ENCODE measurements around the gene PDCL3. TPM values are rescaled to one million over a fixed set of nuclear protein-coding genes. Genes with fewer than 3 reads are reported as not detected.

PDCL3 gene
- 10 to 100 TPM in 2 of 4 donors, 1 to 10 TPM in 2; 6.6 to 13.3 (median 10.7) TPM for total RNA-seq

DNA sequence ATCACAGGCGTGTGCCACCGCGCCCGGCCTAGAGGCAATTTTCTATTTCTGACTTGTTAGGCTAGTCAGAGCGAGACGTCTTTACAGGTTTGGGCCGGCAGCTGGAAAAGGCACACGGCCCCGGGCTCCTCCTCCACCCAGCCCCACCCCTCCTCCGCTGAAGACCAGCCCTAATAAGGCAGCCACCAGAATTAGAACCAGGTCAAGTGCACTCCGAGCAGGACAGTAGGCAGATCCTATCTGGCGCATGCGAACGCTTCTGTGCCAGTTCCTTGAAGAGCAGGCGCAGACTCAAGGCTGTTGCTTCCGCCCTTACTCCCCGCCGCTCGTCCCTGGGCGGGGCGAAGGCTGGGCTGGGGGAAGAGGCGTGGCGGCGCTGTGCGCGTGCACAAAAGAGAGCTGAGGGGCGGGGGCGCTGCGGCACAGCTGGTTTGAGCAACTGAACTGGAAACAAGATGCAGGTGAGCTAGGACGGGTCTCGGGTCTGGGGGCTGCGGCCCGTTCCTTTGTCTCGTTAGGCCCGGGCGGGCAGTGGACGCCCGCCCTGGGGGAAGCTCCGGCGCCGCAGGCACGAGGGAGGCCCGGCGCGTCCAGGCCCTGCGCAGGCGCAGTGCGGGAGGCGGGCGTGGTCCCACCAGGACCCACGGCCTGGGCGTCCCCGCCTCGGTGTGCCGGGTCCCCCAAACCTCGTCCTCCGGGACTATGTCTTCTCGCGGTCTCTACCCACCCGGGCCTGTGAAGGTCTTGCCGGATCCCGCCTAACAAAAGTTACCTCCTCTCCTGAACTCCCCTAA lies at the start of gene PDCL3:
PDCL3 (plus strand) TSS at position 381 of the 794 bp plus-strand sequence; CDS start at position 456, 75 bp downstream.
- peak within 1 kb of the TSS; percentile 43 to 63 (median 47) for H3K4me3 ChIP-seq (replicated peaks in 1 of 3)
- WGBS, 2 donors, result 0% methylated on average over 17 to 38 of the region's 62 CpGs
- intact Hi-C loops (cut with DNase I), result no loop called here
- peaks cover 11 to 21% of the 10 kb centered on the region in 2 donors for H3K4me1 ChIP-seq
- TF ChIP-seq POLR2A (IDR thresholded peaks at IDR 0.05), result peak in 1 of 2 donors; percentile 82
- TF ChIP-seq, protein P1, sequence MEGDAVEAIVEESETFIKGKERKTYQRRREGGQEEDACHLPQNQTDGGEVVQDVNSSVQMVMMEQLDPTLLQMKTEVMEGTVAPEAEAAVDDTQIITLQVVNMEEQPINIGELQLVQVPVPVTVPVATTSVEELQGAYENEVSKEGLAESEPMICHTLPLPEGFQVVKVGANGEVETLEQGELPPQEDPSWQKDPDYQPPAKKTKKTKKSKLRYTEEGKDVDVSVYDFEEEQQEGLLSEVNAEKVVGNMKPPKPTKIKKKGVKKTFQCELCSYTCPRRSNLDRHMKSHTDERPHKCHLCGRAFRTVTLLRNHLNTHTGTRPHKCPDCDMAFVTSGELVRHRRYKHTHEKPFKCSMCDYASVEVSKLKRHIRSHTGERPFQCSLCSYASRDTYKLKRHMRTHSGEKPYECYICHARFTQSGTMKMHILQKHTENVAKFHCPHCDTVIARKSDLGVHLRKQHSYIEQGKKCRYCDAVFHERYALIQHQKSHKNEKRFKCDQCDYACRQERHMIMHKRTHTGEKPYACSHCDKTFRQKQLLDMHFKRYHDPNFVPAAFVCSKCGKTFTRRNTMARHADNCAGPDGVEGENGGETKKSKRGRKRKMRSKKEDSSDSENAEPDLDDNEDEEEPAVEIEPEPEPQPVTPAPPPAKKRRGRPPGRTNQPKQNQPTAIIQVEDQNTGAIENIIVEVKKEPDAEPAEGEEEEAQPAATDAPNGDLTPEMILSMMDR (IDR thresholded peaks at IDR 0.05), result peak in 1 of 6 experiments; percentile 4
- peak; percentile 98 to 99 for DNase-seq
- H3K36me3 ChIP-seq, result no peaks in the 10 kb centered on the region
- H3K9me3 ChIP-seq, result no peaks in the 10 kb centered on the region
- no peaks in the 10 kb centered on the region for H3K27me3 ChIP-seq
- H3K27ac ChIP-seq, result peak within 1 kb of the TSS; percentile 92 to 98 (median 96)

DNA sequence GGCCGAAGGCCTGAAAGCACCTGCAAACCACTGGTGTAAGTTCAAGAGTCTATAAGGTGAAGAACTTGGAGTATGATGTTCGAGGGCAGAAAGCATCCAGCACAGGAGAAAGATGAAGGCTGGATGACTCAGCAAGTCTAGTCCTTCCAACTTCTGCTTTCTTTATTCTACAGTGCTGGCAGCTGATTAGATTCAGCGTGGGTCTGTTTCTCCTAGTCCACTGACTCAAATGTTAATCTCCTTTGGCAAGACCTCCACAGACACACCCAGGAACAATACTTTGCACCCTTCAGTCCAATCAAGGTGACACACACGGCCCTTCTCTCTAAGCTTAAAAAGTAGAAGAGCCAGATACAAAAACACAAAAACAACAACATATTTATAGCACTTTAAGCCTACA lies 49.1 kb upstream of the PDCL3 start:
- H3K27ac ChIP-seq, result no peak overlapping the region
- H3K27me3 ChIP-seq, result no peaks in the 10 kb centered on the region
- intact Hi-C loops (cut with DNase I), result no loop called here
- WGBS, 2 donors, result 65 to 82% methylated on average over 4 of the region's 4 CpGs
- no peaks in the 10 kb centered on the region for H3K9me3 ChIP-seq
- no peaks in the 10 kb centered on the region for H3K4me1 ChIP-seq
- no peak for DNase-seq
- TF ChIP-seq, protein P1 (IDR thresholded peaks at IDR 0.05), result no peak
- no peak for TF ChIP-seq POLR2A (IDR thresholded peaks at IDR 0.05)
- H3K36me3 ChIP-seq, result no peaks in the 10 kb centered on the region
- H3K4me3 ChIP-seq (replicated peaks in 1 of 3), result no peak overlapping the region

DNA sequence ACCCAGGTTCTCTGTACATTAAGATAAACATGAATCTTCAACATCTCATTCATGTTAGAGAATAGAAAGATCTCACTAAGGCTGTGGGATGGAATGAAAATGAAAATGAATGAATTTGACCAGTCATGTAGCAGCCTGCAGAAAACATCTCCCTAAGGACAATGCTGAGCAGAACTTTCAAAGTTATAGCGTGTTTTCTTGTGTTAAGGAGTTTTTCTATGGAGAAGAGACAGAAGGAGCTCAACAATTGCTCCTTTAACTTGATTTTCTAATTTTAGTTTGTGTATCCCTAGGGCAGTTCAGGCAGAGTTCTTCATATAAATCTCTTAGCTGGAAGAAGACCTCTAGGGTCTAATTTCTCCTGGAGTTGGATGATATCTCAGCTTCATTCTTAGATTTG lies 45.2 kb upstream of the PDCL3 start:
- no peak for DNase-seq
- Histone ChIP-seq H3K4me1 (no peaks in the 10 kb centered on the region), H3K36me3 (no peaks in the 10 kb centered on the region), H3K27ac (no peak overlapping the region), H3K27me3 (no peaks in the 10 kb centered on the region), H3K9me3 (no peaks in the 10 kb centered on the region), H3K4me3 (replicated peaks in 1 of 3) (no peak overlapping the region)
- WGBS, 2 donors, result 61 to 80% methylated on average over 1 of the region's 1 CpG
- intact Hi-C loops (cut with DNase I), result no loop called here
- TF ChIP-seq, protein P1 (IDR thresholded peaks at IDR 0.05), result no peak
- no peak for TF ChIP-seq POLR2A (IDR thresholded peaks at IDR 0.05)

DNA sequence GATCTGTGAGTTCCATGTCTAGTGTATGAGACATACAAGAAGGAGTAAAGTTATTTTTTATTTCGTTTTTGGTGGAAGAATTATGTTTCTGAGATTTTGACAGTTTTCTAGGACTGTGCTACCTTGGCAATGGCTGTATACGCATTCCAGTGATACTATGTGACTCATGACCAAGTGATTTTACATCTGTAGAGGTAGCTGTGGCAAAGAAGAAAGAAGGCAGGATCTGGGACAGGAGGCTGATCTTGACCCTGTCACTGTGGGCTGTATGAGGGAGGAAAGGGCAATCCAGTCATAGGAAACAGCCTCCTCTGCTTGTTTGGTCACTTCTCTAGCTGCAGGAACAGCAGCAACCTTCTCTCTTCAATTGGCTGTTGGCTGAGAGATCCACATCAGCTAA lies 44.0 kb upstream of the PDCL3 start:
- no peak for DNase-seq
- no peak for TF ChIP-seq POLR2A (IDR thresholded peaks at IDR 0.05)
- TF ChIP-seq, protein P1 (IDR thresholded peaks at IDR 0.05), result no peak
- WGBS, 2 donors, result 71 to 87% methylated on average over 2 of the region's 2 CpGs
- H3K9me3 ChIP-seq, result no peaks in the 10 kb centered on the region
- no peaks in the 10 kb centered on the region for H3K4me1 ChIP-seq
- H3K4me3 ChIP-seq (replicated peaks in 1 of 3), result no peak overlapping the region
- no peak overlapping the region for H3K27ac ChIP-seq
- no peaks in the 10 kb centered on the region for H3K27me3 ChIP-seq
- intact Hi-C loops (cut with DNase I), result no loop called here
- no peaks in the 10 kb centered on the region for H3K36me3 ChIP-seq

DNA sequence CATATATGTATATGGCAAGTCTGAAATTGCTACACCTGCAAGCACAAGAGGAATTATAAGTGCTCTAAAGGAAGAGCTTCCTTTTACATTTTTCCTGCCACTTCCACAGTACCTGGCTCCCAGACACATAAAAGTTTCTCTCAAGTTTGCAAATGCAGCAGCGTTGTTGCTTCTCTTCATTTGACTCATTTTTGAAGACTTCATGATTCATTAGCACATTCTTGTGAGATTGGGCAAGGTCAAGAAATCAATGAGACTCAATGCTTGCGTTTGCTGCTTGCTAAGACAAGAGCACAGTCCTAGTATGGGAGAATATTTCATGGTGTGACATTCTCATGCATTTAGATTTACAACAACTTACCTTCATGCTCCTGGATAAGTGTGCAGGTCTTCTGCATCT lies 42.6 kb upstream of the PDCL3 start:
- no peak for DNase-seq
- no peaks in the 10 kb centered on the region for H3K4me1 ChIP-seq
- no peak overlapping the region for H3K27ac ChIP-seq
- no peaks in the 10 kb centered on the region for H3K9me3 ChIP-seq
- intact Hi-C loops (cut with DNase I), result no loop called here
- no peak overlapping the region for H3K4me3 ChIP-seq (replicated peaks in 1 of 3)
- no peaks in the 10 kb centered on the region for H3K27me3 ChIP-seq
- no peak for TF ChIP-seq POLR2A (IDR thresholded peaks at IDR 0.05)
- TF ChIP-seq, protein P1 (IDR thresholded peaks at IDR 0.05), result no peak
- 83 to 85% methylated on average over 2 of the region's 2 CpGs for WGBS, 2 donors
- H3K36me3 ChIP-seq, result no peaks in the 10 kb centered on the region
